Occipital lobe (tissue), 2 donors: ENCODE measurements around the gene CALN1. TPM values are rescaled to one million over a fixed set of nuclear protein-coding genes. Genes with fewer than 3 reads are reported as not detected.
"Not testable (repeated sequence)": the region's sequence is repeated elsewhere in the genome, so short reads cannot be mapped to it uniquely, and the experiment has no call there.

Experiments used
- DNase-seq: peaks from one replicate; lab custom pipeline; 2025; lab: John Stamatoyannopoulos, UW
- total RNA-seq: library from RNA; depleted of rRNA; stranded (reverse); fragments of >200 nt; gene quantifications from one replicate; pipeline ENCODE4 v1.2.3, GENCODE V29; 2014

The CALN1 gene
- total RNA-seq, 1 donor from 2014 or later: 45.5 TPM

- DNase-seq: no peak
Measured at GRCh38 chr7:71871446-71871845, 540.7 kb downstream of the CALN1 start.

GRCh38 chr7:71870812-71871211 lies 541.3 kb downstream of the CALN1 start:
- no peak for DNase-seq

- DNase-seq: no peak
Measured at GRCh38 chr7:71868797-71869196, 543.3 kb downstream of the CALN1 start.

- DNase-seq: no peak
Measured at GRCh38 chr7:71867626-71868025, 544.5 kb downstream of the CALN1 start.

- DNase-seq: no peak
Measured at GRCh38 chr7:71865172-71865571, 547.0 kb downstream of the CALN1 start.

- no peak for DNase-seq
Measured at GRCh38 chr7:71864130-71864529, 548.0 kb downstream of the CALN1 start.

- DNase-seq: no peak
Measured at GRCh38 chr7:71860572-71860971, 551.6 kb downstream of the CALN1 start.

GRCh38 chr7:71857338-71857737 lies 554.8 kb downstream of the CALN1 start:
- no peak for DNase-seq

- DNase-seq: no peak
Measured at GRCh38 chr7:71854546-71855397, 557.4 kb downstream of the CALN1 start.

GRCh38 chr7:71851776-71852498 lies 560.2 kb downstream of the CALN1 start:
- DNase-seq: no peak

GRCh38 chr7:71846160-71846559 lies 566.0 kb downstream of the CALN1 start:
- no peak for DNase-seq

- DNase-seq: no peak
Measured at GRCh38 chr7:71843676-71844075, 568.5 kb downstream of the CALN1 start.

GRCh38 chr7:71842786-71843185 lies 569.4 kb downstream of the CALN1 start:
- DNase-seq: no peak

- DNase-seq: no peak
Measured at GRCh38 chr7:71842381-71842780, 569.8 kb downstream of the CALN1 start.

- no peak for DNase-seq
Measured at GRCh38 chr7:71835056-71835455, 577.1 kb downstream of the CALN1 start.

GRCh38 chr7:71829515-71829914 lies 582.6 kb downstream of the CALN1 start:
- DNase-seq: no peak

- no peak for DNase-seq
Measured at GRCh38 chr7:71828361-71828760, 583.8 kb downstream of the CALN1 start.

- DNase-seq: no peak
Measured at GRCh38 chr7:71826141-71826540, 586.0 kb downstream of the CALN1 start.

GRCh38 chr7:71824006-71824760 lies 588.0 kb downstream of the CALN1 start:
- DNase-seq: no peak

- DNase-seq: not testable (repeated sequence)
Measured at GRCh38 chr7:71822406-71822805, 589.7 kb downstream of the CALN1 start.

GRCh38 chr7:71817916-71818315 lies 594.2 kb downstream of the CALN1 start:
- no peak for DNase-seq

- no peak for DNase-seq
Measured at GRCh38 chr7:71808115-71808514, 604.0 kb downstream of the CALN1 start.
